ENCODE data around the gene KIRREL3. TPM values are rescaled to one million over a fixed set of nuclear protein-coding genes. Genes with fewer than 3 reads are reported as not detected.
A peak's percentile ranks its signal among the peaks of the same experiment; 100 is the strongest.

Gene KIRREL3
- polyA plus RNA-seq, 1 donor (not counting 4 experiments of a cell fraction or from before 2014, with no cell fraction given) = 0.04 TPM

- H3K9ac ChIP-seq (ENCODE audit: control insufficient read depth, extremely low read depth, insufficient read depth, low read length) = no peak overlapping the region
- FAIRE-seq = peak; percentile 64
- no peak overlapping the region for H3K4me2 ChIP-seq (ENCODE audit: control insufficient read depth, extremely low read depth, insufficient read depth, low read depth, low read length)
- no peaks in the 10 kb centered on the region for H3K9me1 ChIP-seq (ENCODE audit: control insufficient read depth, extremely low read depth, insufficient read depth, low read length)
- no peak overlapping the region for H2AFZ ChIP-seq (ENCODE audit: control insufficient read depth, low read length)
- TF ChIP-seq CTCF (optimal IDR thresholded peaks at IDR 0.05 in 1 of 3, IDR thresholded peaks at IDR 0.05 in 1 of 3, conservative IDR thresholded peaks at IDR 0.05 in 1 of 3; ENCODE audit: extremely low read depth in 1 of 3, insufficient read depth in 2 of 3, low read length in 3 of 3) (no peak), EZH2 (IDR thresholded peaks at IDR 0.05; ENCODE audit: low read length) (no peak)
- no peaks in the 10 kb centered on the region for H4K20me1 ChIP-seq (ENCODE audit: control insufficient read depth, extremely low read depth, insufficient read depth, low read length)
- H3K27me3 ChIP-seq (ENCODE audit: control insufficient read depth, extremely low read depth, insufficient read depth, low read length) = no peaks in the 10 kb centered on the region
- dilution Hi-C loops (cut with MboI; ENCODE audit: extremely low pct_ligation_motif_present, low sequenced_read_pairs) = no loop called here
- H3K4me3 ChIP-seq (ENCODE audit: control insufficient read depth in 2 of 3, extremely low read depth in 1 of 3, insufficient read depth in 2 of 3, low read depth in 1 of 3, low read length in 3 of 3) = no peak overlapping the region
- H3K79me2 ChIP-seq (ENCODE audit: control insufficient read depth, insufficient read depth, low read length) = no peaks in the 10 kb centered on the region
- peaks cover 13% of the 10 kb centered on the region for H3K4me1 ChIP-seq (ENCODE audit: control insufficient read depth, extremely low read depth, insufficient read depth, low read length)
- H3K27ac ChIP-seq (ENCODE audit: control insufficient read depth, insufficient read depth, low read length) = peak overlapping the region; percentile 19
- H3K36me3 ChIP-seq (ENCODE audit: control insufficient read depth in 2 of 2, extremely low read depth in 1 of 2, insufficient read depth in 2 of 2, low read length in 2 of 2) = no peaks in the 10 kb centered on the region
- no peaks in the 10 kb centered on the region for H3K9me3 ChIP-seq (ENCODE audit: control insufficient read depth, low read depth, low read length)
- peak; percentile 40 for DNase-seq (ENCODE audit: low read depth, low spot score)
Measured at GRCh38 chr11:126925321-126926093, 75.1 kb downstream of the KIRREL3 start.

GRCh38 chr11:126924376-126925040 is 76.1 kb downstream of the KIRREL3 start:
- Histone ChIP-seq H3K27me3 (ENCODE audit: control insufficient read depth, extremely low read depth, insufficient read depth, low read length) (no peaks in the 10 kb centered on the region), H3K27ac (ENCODE audit: control insufficient read depth, insufficient read depth, low read length) (no peak overlapping the region), H3K4me1 (ENCODE audit: control insufficient read depth, extremely low read depth, insufficient read depth, low read length) (peaks cover 13% of the 10 kb centered on the region), H3K36me3 (ENCODE audit: control insufficient read depth in 2 of 2, extremely low read depth in 1 of 2, insufficient read depth in 2 of 2, low read length in 2 of 2) (no peaks in the 10 kb centered on the region), H3K9ac (ENCODE audit: control insufficient read depth, extremely low read depth, insufficient read depth, low read length) (no peak overlapping the region), H3K9me1 (ENCODE audit: control insufficient read depth, extremely low read depth, insufficient read depth, low read length) (no peaks in the 10 kb centered on the region), H4K20me1 (ENCODE audit: control insufficient read depth, extremely low read depth, insufficient read depth, low read length) (no peaks in the 10 kb centered on the region), H3K9me3 (ENCODE audit: control insufficient read depth, low read depth, low read length) (no peaks in the 10 kb centered on the region), H3K79me2 (ENCODE audit: control insufficient read depth, insufficient read depth, low read length) (no peaks in the 10 kb centered on the region), H2AFZ (ENCODE audit: control insufficient read depth, low read length) (no peak overlapping the region), H3K4me3 (ENCODE audit: control insufficient read depth in 2 of 3, extremely low read depth in 1 of 3, insufficient read depth in 2 of 3, low read depth in 1 of 3, low read length in 3 of 3) (no peak overlapping the region), H3K4me2 (ENCODE audit: control insufficient read depth, extremely low read depth, insufficient read depth, low read depth, low read length) (no peak overlapping the region)
- FAIRE-seq (no peak), DNase-seq (ENCODE audit: low read depth, low spot score) (no peak)
- dilution Hi-C loops (cut with MboI; ENCODE audit: extremely low pct_ligation_motif_present, low sequenced_read_pairs) = no loop called here
- TF ChIP-seq CTCF (optimal IDR thresholded peaks at IDR 0.05 in 1 of 3, IDR thresholded peaks at IDR 0.05 in 1 of 3, conservative IDR thresholded peaks at IDR 0.05 in 1 of 3; ENCODE audit: extremely low read depth in 1 of 3, insufficient read depth in 2 of 3, low read length in 3 of 3) (no peak), EZH2 (IDR thresholded peaks at IDR 0.05; ENCODE audit: low read length) (no peak)
